Ishikawa (cell line): ENCODE data around the gene LYPLAL1.

Experiments
- CEBPB ChIP-seq: IDR thresholded peaks from 2 replicates; pipeline ENCODE4 v1.6.1; 2012
- CREB1 ChIP-seq: IDR thresholded peaks from 2 replicates; pipeline ENCODE4 v1.6.1; 2012; ENCODE audit warnings: low read depth
- EGR1 ChIP-seq: IDR thresholded peaks from 2 replicates; pipeline ENCODE4 v1.6.1; 2012
- EP300 ChIP-seq: IDR thresholded peaks from 2 replicates; pipeline ENCODE4 v1.6.1; 2012; ENCODE audit warnings: borderline replicate concordance
- FOXM1 ChIP-seq: IDR thresholded peaks from 2 replicates; pipeline ENCODE4 v1.6.1; 2012; ENCODE audit warnings: low read depth, borderline replicate concordance
- NFIC ChIP-seq: IDR thresholded peaks from 2 replicates; pipeline ENCODE4 v1.6.1; 2012
- RAD21 ChIP-seq: IDR thresholded peaks from 2 replicates; pipeline ENCODE4 v1.6.1; 2012; ENCODE audit warnings: low read depth
- TAF1 ChIP-seq: IDR thresholded peaks from 2 replicates; pipeline ENCODE4 v1.6.1; 2012; ENCODE audit warnings: low read depth, mild to moderate bottlenecking
- TCF12 ChIP-seq: IDR thresholded peaks from 2 replicates; pipeline ENCODE4 v1.6.1; 2012; ENCODE audit warnings: low read depth
- TEAD4 ChIP-seq: IDR thresholded peaks from 2 replicates; pipeline ENCODE4 v1.6.1; 2012
- YY1 ChIP-seq: IDR thresholded peaks from 2 replicates; pipeline ENCODE4 v1.6.1; 2012; ENCODE audit warnings: low read depth
- ZBTB7A ChIP-seq: IDR thresholded peaks from 2 replicates; pipeline ENCODE4 v1.6.1; 2012; ENCODE audit warnings: low read depth
- TF ChIP-seq, protein P1 (sequence below): IDR thresholded peaks from 2 replicates; pipeline ENCODE4 v1.6.1; 2012
- TF ChIP-seq, protein P2 (sequence below): IDR thresholded peaks from 2 replicates; pipeline ENCODE4 v1.6.1; 2012; ENCODE audit warnings: low read depth, mild to moderate bottlenecking
- TF ChIP-seq, protein P3 (sequence below): IDR thresholded peaks from 2 replicates; pipeline ENCODE4 v1.6.1; 2012

The LYPLAL1 gene

DNA sequence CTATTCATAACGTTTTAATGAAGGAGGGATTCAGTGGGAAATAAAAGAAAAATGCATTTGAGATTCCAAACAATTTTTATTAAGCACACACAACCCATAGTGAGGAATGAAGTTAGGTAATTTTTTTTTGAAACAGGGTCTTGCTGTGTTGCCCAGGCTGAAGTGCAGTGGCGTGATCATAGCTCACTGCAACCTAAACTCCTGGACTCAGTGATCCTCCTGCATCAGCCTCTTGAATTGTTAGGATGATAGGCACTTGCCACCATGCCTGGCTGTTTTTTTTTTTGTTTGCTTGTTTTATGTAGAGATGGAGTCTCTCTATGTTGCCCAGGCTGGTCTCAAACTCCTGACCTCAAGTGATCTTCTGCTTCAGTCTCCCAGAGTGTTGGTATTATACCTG is 28.9 kb downstream of the LYPLAL1 start:
- TF ChIP-seq RAD21 (no peak), NFIC (no peak), CREB1 (no peak), TEAD4 (no peak), ZBTB7A (no peak), YY1 (no peak), TAF1 (no peak), FOXM1 (no peak), EGR1 (no peak), TCF12 (no peak), CEBPB (no peak), EP300 (no peak)
- TF ChIP-seq, protein P1, sequence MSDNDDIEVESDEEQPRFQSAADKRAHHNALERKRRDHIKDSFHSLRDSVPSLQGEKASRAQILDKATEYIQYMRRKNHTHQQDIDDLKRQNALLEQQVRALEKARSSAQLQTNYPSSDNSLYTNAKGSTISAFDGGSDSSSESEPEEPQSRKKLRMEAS = no peak
- TF ChIP-seq, protein P2, sequence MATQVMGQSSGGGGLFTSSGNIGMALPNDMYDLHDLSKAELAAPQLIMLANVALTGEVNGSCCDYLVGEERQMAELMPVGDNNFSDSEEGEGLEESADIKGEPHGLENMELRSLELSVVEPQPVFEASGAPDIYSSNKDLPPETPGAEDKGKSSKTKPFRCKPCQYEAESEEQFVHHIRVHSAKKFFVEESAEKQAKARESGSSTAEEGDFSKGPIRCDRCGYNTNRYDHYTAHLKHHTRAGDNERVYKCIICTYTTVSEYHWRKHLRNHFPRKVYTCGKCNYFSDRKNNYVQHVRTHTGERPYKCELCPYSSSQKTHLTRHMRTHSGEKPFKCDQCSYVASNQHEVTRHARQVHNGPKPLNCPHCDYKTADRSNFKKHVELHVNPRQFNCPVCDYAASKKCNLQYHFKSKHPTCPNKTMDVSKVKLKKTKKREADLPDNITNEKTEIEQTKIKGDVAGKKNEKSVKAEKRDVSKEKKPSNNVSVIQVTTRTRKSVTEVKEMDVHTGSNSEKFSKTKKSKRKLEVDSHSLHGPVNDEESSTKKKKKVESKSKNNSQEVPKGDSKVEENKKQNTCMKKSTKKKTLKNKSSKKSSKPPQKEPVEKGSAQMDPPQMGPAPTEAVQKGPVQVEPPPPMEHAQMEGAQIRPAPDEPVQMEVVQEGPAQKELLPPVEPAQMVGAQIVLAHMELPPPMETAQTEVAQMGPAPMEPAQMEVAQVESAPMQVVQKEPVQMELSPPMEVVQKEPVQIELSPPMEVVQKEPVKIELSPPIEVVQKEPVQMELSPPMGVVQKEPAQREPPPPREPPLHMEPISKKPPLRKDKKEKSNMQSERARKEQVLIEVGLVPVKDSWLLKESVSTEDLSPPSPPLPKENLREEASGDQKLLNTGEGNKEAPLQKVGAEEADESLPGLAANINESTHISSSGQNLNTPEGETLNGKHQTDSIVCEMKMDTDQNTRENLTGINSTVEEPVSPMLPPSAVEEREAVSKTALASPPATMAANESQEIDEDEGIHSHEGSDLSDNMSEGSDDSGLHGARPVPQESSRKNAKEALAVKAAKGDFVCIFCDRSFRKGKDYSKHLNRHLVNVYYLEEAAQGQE = no peak
- TF ChIP-seq, protein P3, sequence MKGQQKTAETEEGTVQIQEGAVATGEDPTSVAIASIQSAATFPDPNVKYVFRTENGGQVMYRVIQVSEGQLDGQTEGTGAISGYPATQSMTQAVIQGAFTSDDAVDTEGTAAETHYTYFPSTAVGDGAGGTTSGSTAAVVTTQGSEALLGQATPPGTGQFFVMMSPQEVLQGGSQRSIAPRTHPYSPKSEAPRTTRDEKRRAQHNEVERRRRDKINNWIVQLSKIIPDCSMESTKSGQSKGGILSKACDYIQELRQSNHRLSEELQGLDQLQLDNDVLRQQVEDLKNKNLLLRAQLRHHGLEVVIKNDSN = no peak

DNA sequence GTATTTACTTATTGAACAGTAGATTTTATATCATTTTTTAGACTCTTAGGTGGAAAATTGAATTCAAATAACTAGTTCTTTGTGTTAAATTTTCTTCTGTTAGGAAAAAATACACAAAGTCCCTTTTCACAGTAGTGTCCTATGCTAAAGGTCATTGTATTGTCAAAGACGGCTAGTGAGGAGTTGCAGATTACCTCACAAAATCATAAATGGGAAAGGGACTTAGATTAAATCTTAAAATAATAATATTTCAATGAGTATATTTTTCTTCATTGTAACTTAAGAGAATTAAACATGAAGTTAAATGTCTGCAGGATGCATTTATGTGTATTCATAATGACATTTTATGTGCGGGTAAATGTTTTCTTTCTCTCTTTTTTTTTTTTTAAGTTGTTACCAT is 32.7 kb downstream of the LYPLAL1 start:
- TF ChIP-seq, protein P2 = no peak
- TF ChIP-seq CEBPB (no peak), ZBTB7A (no peak), RAD21 (no peak), TEAD4 (no peak), TAF1 (no peak), FOXM1 (no peak), EGR1 (no peak), YY1 (no peak), TCF12 (no peak), CREB1 (no peak), EP300 (no peak)
- TF ChIP-seq, protein P1 = no peak
- TF ChIP-seq, protein P3 = no peak

DNA sequence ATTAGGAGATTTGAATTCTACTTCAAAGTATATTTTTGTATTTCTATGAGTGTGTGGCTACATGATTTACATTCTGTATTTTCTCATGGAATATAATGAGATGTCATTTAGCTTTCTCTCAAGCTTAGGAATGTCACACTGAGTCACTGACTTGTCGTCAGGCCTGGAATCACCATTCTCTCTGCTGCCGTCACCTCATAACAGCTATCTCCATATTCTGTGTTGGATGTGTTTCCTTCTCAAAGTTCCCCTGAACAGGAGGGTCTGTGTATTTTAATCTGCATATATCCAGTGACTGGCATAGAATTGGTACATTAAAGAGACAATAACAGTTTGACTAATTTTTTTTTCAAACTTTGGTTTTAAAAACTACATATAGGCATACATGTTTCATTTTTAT is 35.9 kb downstream of the LYPLAL1 start:
- no peak for TF ChIP-seq CEBPB
- no peak for TF ChIP-seq RAD21
- TF ChIP-seq EP300 = no peak
- TF ChIP-seq, protein P2 = no peak
- TF ChIP-seq TAF1 = no peak
- no peak for TF ChIP-seq EGR1
- TF ChIP-seq ZBTB7A = no peak
- TF ChIP-seq FOXM1 = no peak
- no peak for TF ChIP-seq NFIC
- TF ChIP-seq, protein P3 = no peak
- no peak for TF ChIP-seq YY1
- TF ChIP-seq TCF12 = no peak
- TF ChIP-seq CREB1 = no peak
- no peak for TF ChIP-seq TEAD4
- TF ChIP-seq, protein P1 = no peak

DNA sequence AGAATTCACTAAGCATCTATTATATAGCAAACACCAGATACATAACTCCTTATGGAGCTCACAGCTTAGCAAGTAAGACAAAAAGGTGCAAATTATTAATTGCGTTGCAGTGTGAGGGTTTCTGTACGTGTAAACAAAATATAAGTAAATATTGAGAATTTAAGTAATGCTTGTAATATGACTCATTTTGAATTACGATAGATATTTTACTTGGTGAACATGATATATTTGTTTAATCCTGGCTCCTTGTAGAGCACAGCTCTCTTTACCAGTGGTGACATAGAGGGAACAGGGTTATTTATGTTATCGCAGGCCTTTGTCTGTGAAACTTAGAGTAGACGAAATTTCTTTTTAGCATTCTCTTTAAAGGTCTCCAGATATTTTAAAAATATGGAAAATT is 36.4 kb downstream of the LYPLAL1 start:
- no peak for TF ChIP-seq ZBTB7A
- TF ChIP-seq, protein P2 = no peak
- TF ChIP-seq TEAD4 = no peak
- TF ChIP-seq, protein P3 = no peak
- TF ChIP-seq RAD21 = no peak
- no peak for TF ChIP-seq NFIC
- no peak for TF ChIP-seq TCF12
- TF ChIP-seq CREB1 = no peak
